Measurements from ENCODE around the gene IKZF4.
"Not testable (repeated sequence)": the region's sequence is repeated elsewhere in the genome, so short reads cannot be mapped to it uniquely, and the experiment has no call there.

The IKZF4 gene

DNA sequence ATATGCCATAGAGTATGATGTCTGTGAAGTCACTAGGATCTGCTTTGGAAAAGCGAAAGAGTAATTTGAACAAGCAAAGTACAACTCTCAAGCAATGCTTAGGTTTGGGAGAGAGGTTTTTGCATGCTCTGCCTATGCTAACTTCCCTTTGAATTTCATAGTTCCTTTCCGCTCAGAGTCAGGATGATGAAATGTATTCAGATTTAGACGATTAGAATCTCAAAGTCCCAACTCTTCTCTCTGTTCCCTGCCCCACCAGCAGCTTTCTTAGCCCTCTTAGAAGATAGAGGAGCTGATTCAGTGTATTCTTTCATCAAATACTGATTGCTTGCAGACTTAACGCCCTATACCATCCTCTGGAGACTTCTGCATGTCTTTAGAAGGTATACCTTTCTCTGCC is 35.5 kb upstream of the IKZF4 start:
- no peak for TF ChIP-seq ZNF8 (CRISPR knock-in tag; IDR thresholded peaks at IDR 0.05)
- TF ChIP-seq ZNF70 (CRISPR knock-in tag; IDR thresholded peaks at IDR 0.05) = no peak
- TF ChIP-seq, protein P1, sequence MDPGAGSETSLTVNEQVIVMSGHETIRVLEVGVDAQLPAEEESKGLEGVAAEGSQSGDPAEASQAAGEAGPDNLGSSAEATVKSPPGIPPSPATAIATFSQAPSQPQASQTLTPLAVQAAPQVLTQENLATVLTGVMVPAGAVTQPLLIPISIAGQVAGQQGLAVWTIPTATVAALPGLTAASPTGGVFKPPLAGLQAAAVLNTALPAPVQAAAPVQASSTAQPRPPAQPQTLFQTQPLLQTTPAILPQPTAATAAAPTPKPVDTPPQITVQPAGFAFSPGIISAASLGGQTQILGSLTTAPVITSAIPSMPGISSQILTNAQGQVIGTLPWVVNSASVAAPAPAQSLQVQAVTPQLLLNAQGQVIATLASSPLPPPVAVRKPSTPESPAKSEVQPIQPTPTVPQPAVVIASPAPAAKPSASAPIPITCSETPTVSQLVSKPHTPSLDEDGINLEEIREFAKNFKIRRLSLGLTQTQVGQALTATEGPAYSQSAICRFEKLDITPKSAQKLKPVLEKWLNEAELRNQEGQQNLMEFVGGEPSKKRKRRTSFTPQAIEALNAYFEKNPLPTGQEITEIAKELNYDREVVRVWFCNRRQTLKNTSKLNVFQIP (CRISPR knock-in tag; IDR thresholded peaks at IDR 0.05; ENCODE audit: borderline replicate concordance, low read depth) = no peak
- TF ChIP-seq OSR1 (CRISPR knock-in tag; IDR thresholded peaks at IDR 0.05) = no peak
- no peak for TF ChIP-seq ISL1 (CRISPR knock-in tag; IDR thresholded peaks at IDR 0.05)
- TF ChIP-seq, protein P2, sequence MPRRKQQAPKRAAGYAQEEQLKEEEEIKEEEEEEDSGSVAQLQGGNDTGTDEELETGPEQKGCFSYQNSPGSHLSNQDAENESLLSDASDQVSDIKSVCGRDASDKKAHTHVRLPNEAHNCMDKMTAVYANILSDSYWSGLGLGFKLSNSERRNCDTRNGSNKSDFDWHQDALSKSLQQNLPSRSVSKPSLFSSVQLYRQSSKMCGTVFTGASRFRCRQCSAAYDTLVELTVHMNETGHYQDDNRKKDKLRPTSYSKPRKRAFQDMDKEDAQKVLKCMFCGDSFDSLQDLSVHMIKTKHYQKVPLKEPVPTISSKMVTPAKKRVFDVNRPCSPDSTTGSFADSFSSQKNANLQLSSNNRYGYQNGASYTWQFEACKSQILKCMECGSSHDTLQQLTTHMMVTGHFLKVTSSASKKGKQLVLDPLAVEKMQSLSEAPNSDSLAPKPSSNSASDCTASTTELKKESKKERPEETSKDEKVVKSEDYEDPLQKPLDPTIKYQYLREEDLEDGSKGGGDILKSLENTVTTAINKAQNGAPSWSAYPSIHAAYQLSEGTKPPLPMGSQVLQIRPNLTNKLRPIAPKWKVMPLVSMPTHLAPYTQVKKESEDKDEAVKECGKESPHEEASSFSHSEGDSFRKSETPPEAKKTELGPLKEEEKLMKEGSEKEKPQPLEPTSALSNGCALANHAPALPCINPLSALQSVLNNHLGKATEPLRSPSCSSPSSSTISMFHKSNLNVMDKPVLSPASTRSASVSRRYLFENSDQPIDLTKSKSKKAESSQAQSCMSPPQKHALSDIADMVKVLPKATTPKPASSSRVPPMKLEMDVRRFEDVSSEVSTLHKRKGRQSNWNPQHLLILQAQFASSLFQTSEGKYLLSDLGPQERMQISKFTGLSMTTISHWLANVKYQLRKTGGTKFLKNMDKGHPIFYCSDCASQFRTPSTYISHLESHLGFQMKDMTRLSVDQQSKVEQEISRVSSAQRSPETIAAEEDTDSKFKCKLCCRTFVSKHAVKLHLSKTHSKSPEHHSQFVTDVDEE (CRISPR knock-in tag; IDR thresholded peaks at IDR 0.05) = no peak
- TF ChIP-seq TOX (CRISPR knock-in tag; IDR thresholded peaks at IDR 0.05; ENCODE audit: borderline replicate concordance) = no peak
- TF ChIP-seq, protein P3, sequence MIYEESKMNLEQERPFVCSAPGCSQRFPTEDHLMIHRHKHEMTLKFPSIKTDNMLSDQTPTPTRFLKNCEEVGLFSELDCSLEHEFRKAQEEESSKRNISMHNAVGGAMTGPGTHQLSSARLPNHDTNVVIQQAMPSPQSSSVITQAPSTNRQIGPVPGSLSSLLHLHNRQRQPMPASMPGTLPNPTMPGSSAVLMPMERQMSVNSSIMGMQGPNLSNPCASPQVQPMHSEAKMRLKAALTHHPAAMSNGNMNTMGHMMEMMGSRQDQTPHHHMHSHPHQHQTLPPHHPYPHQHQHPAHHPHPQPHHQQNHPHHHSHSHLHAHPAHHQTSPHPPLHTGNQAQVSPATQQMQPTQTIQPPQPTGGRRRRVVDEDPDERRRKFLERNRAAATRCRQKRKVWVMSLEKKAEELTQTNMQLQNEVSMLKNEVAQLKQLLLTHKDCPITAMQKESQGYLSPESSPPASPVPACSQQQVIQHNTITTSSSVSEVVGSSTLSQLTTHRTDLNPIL (CRISPR knock-in tag; IDR thresholded peaks at IDR 0.05; ENCODE audit: low read depth) = no peak
- no peak for TF ChIP-seq ZC3H10 (CRISPR knock-in tag; IDR thresholded peaks at IDR 0.05)
- TF ChIP-seq ZFP30 (CRISPR knock-in tag; IDR thresholded peaks at IDR 0.05) = no peak
- TF ChIP-seq, protein P4, sequence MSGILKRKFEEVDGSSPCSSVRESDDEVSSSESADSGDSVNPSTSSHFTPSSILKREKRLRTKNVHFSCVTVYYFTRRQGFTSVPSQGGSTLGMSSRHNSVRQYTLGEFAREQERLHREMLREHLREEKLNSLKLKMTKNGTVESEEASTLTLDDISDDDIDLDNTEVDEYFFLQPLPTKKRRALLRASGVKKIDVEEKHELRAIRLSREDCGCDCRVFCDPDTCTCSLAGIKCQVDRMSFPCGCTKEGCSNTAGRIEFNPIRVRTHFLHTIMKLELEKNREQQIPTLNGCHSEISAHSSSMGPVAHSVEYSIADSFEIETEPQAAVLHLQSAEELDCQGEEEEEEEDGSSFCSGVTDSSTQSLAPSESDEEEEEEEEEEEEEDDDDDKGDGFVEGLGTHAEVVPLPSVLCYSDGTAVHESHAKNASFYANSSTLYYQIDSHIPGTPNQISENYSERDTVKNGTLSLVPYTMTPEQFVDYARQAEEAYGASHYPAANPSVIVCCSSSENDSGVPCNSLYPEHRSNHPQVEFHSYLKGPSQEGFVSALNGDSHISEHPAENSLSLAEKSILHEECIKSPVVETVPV (CRISPR knock-in tag; IDR thresholded peaks at IDR 0.05) = no peak
- TF ChIP-seq CSDC2 (CRISPR knock-in tag; IDR thresholded peaks at IDR 0.05) = no peak
- TF ChIP-seq BACH2 (CRISPR knock-in tag; IDR thresholded peaks at IDR 0.05; ENCODE audit: borderline replicate concordance) = no peak
- no peak for TF ChIP-seq TCF4 (CRISPR knock-in tag; IDR thresholded peaks at IDR 0.05; ENCODE audit: borderline replicate concordance)
- no peak for TF ChIP-seq ZNF565 (CRISPR knock-in tag; conservative IDR thresholded peaks at IDR 0.05; ENCODE audit: low read depth)
- TF ChIP-seq ESRRG (CRISPR knock-in tag; IDR thresholded peaks at IDR 0.05) = no peak
- no peak for ATAC-seq

DNA sequence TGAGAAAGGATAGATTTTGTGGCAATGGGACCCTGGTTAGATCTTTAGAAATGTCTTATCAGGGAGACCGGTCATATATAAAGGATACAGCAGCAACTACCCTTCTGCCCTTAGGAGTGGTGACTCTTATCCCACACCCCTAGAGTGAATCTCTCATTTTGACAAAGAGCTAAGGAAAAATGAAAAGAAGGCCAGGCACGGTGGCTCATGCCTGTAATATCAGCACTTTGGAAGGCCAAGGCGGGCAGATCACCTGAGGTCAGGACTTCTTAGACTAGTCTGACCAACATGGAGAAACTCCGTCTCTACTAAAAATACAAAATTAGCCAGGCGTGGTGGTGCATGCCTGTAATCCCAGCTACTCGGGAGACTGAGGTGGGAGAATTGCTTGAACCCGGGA is 34.9 kb upstream of the IKZF4 start:
- not testable (repeated sequence) for ATAC-seq

DNA sequence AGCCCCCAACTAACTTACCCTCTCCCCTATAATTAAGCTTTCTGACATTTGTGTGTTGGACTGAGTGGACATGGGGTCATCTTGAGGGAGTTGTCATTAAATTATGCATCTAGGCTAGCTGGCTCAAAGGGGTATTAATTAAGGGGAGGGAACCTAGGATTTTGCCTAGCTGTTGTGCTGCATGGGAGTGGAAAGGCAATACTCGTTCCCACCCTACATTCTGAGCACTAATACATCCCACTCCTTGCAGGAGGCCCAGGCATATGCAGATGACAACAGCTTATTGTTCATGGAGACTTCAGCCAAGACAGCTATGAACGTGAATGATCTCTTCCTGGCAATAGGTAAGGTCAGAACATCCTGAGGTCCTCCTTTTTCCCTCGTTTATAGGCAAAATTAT is 29.7 kb upstream of the IKZF4 start:
- ATAC-seq = no peak
- no peak for TF ChIP-seq RARB (CRISPR knock-in tag; IDR thresholded peaks at IDR 0.05)
- no peak for TF ChIP-seq ZNF8 (CRISPR knock-in tag; IDR thresholded peaks at IDR 0.05)
- TF ChIP-seq OSR1 (CRISPR knock-in tag; IDR thresholded peaks at IDR 0.05) = no peak
- TF ChIP-seq, protein P2 (CRISPR knock-in tag; IDR thresholded peaks at IDR 0.05) = no peak
- TF ChIP-seq, protein P1 (CRISPR knock-in tag; IDR thresholded peaks at IDR 0.05; ENCODE audit: borderline replicate concordance, low read depth) = no peak
- TF ChIP-seq TOX (CRISPR knock-in tag; IDR thresholded peaks at IDR 0.05; ENCODE audit: borderline replicate concordance) = no peak
- TF ChIP-seq, protein P5, sequence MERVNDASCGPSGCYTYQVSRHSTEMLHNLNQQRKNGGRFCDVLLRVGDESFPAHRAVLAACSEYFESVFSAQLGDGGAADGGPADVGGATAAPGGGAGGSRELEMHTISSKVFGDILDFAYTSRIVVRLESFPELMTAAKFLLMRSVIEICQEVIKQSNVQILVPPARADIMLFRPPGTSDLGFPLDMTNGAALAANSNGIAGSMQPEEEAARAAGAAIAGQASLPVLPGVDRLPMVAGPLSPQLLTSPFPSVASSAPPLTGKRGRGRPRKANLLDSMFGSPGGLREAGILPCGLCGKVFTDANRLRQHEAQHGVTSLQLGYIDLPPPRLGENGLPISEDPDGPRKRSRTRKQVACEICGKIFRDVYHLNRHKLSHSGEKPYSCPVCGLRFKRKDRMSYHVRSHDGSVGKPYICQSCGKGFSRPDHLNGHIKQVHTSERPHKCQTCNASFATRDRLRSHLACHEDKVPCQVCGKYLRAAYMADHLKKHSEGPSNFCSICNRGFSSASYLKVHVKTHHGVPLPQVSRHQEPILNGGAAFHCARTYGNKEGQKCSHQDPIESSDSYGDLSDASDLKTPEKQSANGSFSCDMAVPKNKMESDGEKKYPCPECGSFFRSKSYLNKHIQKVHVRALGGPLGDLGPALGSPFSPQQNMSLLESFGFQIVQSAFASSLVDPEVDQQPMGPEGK (CRISPR knock-in tag; IDR thresholded peaks at IDR 0.05; ENCODE audit: borderline replicate concordance) = no peak
- TF ChIP-seq, protein P3 (CRISPR knock-in tag; IDR thresholded peaks at IDR 0.05; ENCODE audit: low read depth) = no peak
- no peak for TF ChIP-seq BACH2 (CRISPR knock-in tag; IDR thresholded peaks at IDR 0.05; ENCODE audit: borderline replicate concordance)
- TF ChIP-seq ZC3H10 (CRISPR knock-in tag; IDR thresholded peaks at IDR 0.05) = no peak
- TF ChIP-seq ISL1 (CRISPR knock-in tag; IDR thresholded peaks at IDR 0.05) = no peak
- TF ChIP-seq PPARA (CRISPR knock-in tag; IDR thresholded peaks at IDR 0.05; ENCODE audit: borderline replicate concordance) = no peak
- no peak for TF ChIP-seq TCF4 (CRISPR knock-in tag; IDR thresholded peaks at IDR 0.05; ENCODE audit: borderline replicate concordance)

Data from SK-N-SH treated with all-trans-retinoic acid at 6 μM for 48 hours (cell line).